Smooth muscle cell (in vitro differentiated cells): ENCODE results near the gene MICAL3. TPM values are rescaled to one million over a fixed set of nuclear protein-coding genes. Genes with fewer than 3 reads are reported as not detected.
A peak's percentile ranks its signal among the peaks of the same experiment; 100 is the strongest.

ENCODE experiments used
- DNase-seq: peaks from one replicate; lab custom pipeline; 2025; ENCODE audit not compliant: unreplicated experiment; lab: John Stamatoyannopoulos, UW
- H2AFZ ChIP-seq: fragments of 200-600 bp; sonication (generic); 2 replicates; pipeline ENCODE4 v1.6.0; 2016; ENCODE audit warnings: antibody characterized with exemption, low read depth, mild to moderate bottlenecking
- H3F3A ChIP-seq: fragments of 200-600 bp; sonication (generic); 2 replicates; pipeline ENCODE4 v1.6.0; 2017; ENCODE audit warnings: antibody characterized with exemption, low read depth
- H3K27ac ChIP-seq: fragments of 200-600 bp; sonication (generic); 2 replicates; pipeline ENCODE4 v1.5.1; 2016; ENCODE audit warnings: low read depth, mild to moderate bottlenecking
- H3K27me3 ChIP-seq: fragments of 200-600 bp; sonication (generic); 2 replicates; pipeline ENCODE4 v1.6.1; 2016; ENCODE audit warnings: low read depth, mild to moderate bottlenecking
- H3K36me3 ChIP-seq: fragments of 200-600 bp; sonication (generic); 2 replicates; pipeline ENCODE4 v1.5.1; 2016; ENCODE audit warnings: low read depth
- H3K4me1 ChIP-seq: fragments of 200-600 bp; sonication (generic); 2 replicates; pipeline ENCODE4 v1.5.1; 2016; ENCODE audit warnings: low read depth
- H3K4me2 ChIP-seq: fragments of 200-600 bp; sonication (generic); 2 replicates; pipeline ENCODE4 v1.6.0; 2016; ENCODE audit warnings: mild to moderate bottlenecking
- H3K4me3 ChIP-seq: fragments of 200-600 bp; sonication (generic); 2 replicates; pipeline ENCODE4 v1.5.1; 2016; ENCODE audit warnings: mild to moderate bottlenecking
- H3K79me2 ChIP-seq: fragments of 200-600 bp; sonication (generic); 2 replicates; pipeline ENCODE4 v1.6.0; 2016; ENCODE audit warnings: low read depth, mild to moderate bottlenecking
- H3K9ac ChIP-seq: fragments of 200-600 bp; sonication (generic); 2 replicates; pipeline ENCODE4 v1.6.0; 2016; ENCODE audit warnings: low read depth
- H3K9me3 ChIP-seq: fragments of 200-600 bp; sonication (generic); replicated peaks from 2 replicates; pipeline ENCODE4 v1.5.1; 2016; ENCODE audit warnings: low read depth
- H4K20me1 ChIP-seq: fragments of 200-600 bp; sonication (generic); 2 replicates; pipeline ENCODE4 v1.6.0; 2016; ENCODE audit warnings: low read depth
- WGBS: methylation state at CpG from one replicate; pipeline ENCODE4 v1.1.7; 2016; ENCODE audit warnings: low lambda C conversion rate; 5-methylcytosine and 5-hydroxymethylcytosine counted together
- polyA plus RNA-seq: library from polyadenylated mRNA; unstranded; fragments of >200 nt; fragmentation: Nextera tagmentation; extraction: Ambion mirVana; gene quantifications from 2 replicates; pipeline ENCODE4 v1.2.1, GENCODE V29; 2016
- total RNA-seq: library from RNA; depleted of rRNA; stranded (reverse); fragments of >200 nt; gene quantifications from 2 replicates; pipeline ENCODE4 v1.2.3, GENCODE V29; 2014
- TF ChIP-seq, protein P1 (sequence below): fragments of 200-600 bp; sonication (generic); IDR thresholded peaks from 2 replicates; pipeline ENCODE4 v1.5.1; 2017; ENCODE audit warnings: borderline replicate concordance, mild to moderate bottlenecking, antibody characterized with exemption; ENCODE audit not compliant: insufficient read depth, poor library complexity, severe bottlenecking

MICAL3 gene
- total and polyA plus RNA-seq, 2 experiments from 2014 or later = 3.1 to 28.6 TPM

DNA sequence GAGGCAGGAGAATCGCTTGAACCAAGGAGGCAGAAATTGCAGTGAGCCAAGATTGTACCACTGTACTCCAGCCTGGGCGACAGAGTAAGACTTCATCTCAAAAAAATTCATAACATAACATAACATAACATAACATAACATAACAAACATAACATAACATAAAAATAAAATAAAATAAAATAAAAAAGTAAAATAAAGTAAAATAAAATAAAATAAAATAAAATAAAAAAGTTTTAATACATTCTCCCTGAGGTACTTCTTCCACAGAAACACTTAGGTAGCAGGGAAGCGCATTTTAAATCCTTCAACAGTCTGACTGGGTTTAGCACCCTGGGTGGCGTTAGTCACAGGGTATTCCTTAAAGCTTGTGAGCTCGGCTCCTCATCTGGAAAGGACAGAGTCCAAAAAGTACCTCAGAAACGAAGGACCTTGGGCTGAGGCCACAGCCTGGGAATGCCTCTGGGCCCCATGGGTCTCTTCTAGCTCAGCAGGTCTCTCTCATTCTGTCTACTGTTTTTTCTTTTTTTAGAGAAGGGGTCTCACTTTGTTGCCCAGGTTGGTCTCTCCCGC lies 41.7 kb downstream of the MICAL3 start:
- TF ChIP-seq, protein P1, sequence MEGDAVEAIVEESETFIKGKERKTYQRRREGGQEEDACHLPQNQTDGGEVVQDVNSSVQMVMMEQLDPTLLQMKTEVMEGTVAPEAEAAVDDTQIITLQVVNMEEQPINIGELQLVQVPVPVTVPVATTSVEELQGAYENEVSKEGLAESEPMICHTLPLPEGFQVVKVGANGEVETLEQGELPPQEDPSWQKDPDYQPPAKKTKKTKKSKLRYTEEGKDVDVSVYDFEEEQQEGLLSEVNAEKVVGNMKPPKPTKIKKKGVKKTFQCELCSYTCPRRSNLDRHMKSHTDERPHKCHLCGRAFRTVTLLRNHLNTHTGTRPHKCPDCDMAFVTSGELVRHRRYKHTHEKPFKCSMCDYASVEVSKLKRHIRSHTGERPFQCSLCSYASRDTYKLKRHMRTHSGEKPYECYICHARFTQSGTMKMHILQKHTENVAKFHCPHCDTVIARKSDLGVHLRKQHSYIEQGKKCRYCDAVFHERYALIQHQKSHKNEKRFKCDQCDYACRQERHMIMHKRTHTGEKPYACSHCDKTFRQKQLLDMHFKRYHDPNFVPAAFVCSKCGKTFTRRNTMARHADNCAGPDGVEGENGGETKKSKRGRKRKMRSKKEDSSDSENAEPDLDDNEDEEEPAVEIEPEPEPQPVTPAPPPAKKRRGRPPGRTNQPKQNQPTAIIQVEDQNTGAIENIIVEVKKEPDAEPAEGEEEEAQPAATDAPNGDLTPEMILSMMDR = no peak
- H3K4me1 ChIP-seq = peaks cover 12% of the 10 kb centered on the region
- no peak overlapping the region for H3K4me2 ChIP-seq
- no peak overlapping the region for H2AFZ ChIP-seq
- no peaks in the 10 kb centered on the region for H3K9me3 ChIP-seq
- no peak overlapping the region for H3K27ac ChIP-seq
- peaks cover 16% of the 10 kb centered on the region for H3F3A ChIP-seq
- H3K79me2 ChIP-seq = peaks cover 83% of the 10 kb centered on the region
- no peaks in the 10 kb centered on the region for H3K36me3 ChIP-seq
- no peak for DNase-seq
- H3K9ac ChIP-seq = no peak overlapping the region
- peaks cover 46% of the 10 kb centered on the region for H4K20me1 ChIP-seq
- 83% methylated on average over 7 of the region's 7 CpGs for WGBS
- H3K4me3 ChIP-seq = no peak overlapping the region
- H3K27me3 ChIP-seq = no peaks in the 10 kb centered on the region

DNA sequence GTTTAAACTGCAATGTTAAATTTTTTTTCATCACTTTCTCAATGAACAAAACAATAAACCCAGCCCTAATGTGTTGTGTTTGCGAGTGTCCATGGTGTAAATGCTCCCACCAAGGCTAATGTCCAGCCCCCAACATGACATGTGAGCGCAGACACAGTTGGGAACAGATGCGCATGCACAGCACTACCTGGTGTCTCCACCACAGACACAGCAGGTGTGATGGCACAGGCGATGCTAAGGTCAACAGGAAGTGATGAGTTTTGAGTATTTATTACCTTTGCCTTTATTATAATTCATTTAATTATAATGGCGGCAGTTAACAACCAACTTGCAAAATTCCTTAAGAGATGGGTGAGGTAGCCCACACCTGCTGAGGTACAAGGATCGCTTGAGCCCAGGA lies 42.9 kb downstream of the MICAL3 start:
- WGBS = 85% methylated on average over 6 of the region's 6 CpGs
- DNase-seq = no peak
- no peaks in the 10 kb centered on the region for H3K9me3 ChIP-seq
- H3K36me3 ChIP-seq = no peaks in the 10 kb centered on the region
- H4K20me1 ChIP-seq = peaks cover 53% of the 10 kb centered on the region
- H3K79me2 ChIP-seq = peaks cover 86% of the 10 kb centered on the region
- H3K27ac ChIP-seq = no peak overlapping the region
- no peaks in the 10 kb centered on the region for H3K27me3 ChIP-seq
- TF ChIP-seq, protein P1 = no peak
- no peak overlapping the region for H3K4me3 ChIP-seq
- H3K4me1 ChIP-seq = peaks cover 12% of the 10 kb centered on the region
- peaks cover 9% of the 10 kb centered on the region for H3F3A ChIP-seq
- no peak overlapping the region for H2AFZ ChIP-seq
- no peak overlapping the region for H3K4me2 ChIP-seq
- no peak overlapping the region for H3K9ac ChIP-seq

DNA sequence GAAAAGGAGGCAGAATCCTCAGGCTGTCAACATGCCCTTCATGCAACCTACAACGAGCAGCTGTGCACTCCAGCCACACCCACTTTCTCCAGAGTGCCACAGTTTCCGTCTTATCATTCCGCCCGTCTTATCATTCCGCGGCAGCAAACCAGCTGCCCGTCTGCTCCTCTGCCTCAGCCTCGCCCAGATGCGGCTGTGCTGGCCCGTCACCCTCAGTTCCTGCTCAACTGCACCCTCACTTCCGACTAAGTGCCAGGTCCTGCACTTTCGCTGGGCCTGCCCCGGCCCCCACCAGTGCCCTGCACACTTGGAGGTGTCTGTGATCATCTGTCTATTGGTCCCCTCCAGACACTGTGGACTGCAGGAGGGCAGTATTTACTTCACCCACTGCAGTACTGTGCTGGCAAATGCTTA lies 43.7 kb downstream of the MICAL3 start:
- H3K27me3 ChIP-seq = no peaks in the 10 kb centered on the region
- no peak overlapping the region for H3K27ac ChIP-seq
- H3K9ac ChIP-seq = no peak overlapping the region
- no peak for DNase-seq
- peaks cover 9% of the 10 kb centered on the region for H3F3A ChIP-seq
- peaks cover 12% of the 10 kb centered on the region for H3K4me1 ChIP-seq
- WGBS = 24% methylated on average over 13 of the region's 13 CpGs
- H3K4me3 ChIP-seq = peak overlapping the region; percentile 14
- H4K20me1 ChIP-seq = peaks cover 53% of the 10 kb centered on the region
- TF ChIP-seq, protein P1 = no peak
- H3K79me2 ChIP-seq = peaks cover 84% of the 10 kb centered on the region
- H2AFZ ChIP-seq = no peak overlapping the region
- H3K36me3 ChIP-seq = no peaks in the 10 kb centered on the region
- no peaks in the 10 kb centered on the region for H3K9me3 ChIP-seq
- peak overlapping the region; percentile 68 for H3K4me2 ChIP-seq

DNA sequence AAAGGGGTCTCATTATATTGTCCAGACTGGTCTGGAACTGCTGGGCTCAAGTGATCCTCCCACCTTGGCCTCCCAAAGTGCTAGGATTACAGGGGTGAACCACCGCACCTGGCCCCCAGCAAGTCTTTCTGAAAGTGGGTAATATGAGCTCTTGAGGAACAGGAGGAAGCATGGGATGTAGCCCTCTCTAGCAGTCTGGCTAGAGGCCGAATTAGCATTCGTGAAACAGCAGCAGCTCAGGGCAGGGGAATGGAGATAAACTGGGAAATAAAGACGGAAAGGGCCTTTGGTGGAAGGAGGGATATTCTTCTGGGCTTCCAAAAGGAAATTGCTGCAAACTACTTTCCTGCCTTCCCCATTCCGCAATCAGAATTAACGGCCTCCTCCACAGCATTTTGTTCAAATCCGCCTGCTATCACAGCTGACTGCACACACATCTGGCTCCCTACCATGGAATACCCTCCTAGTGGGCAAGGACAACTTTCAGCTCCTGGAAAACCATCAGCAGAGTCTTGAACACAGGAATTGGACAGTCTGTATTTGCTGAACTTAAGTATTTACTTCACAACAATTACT lies 44.3 kb downstream of the MICAL3 start:
- no peak for DNase-seq
- H3K9me3 ChIP-seq = no peaks in the 10 kb centered on the region
- peaks cover 85% of the 10 kb centered on the region for H3K79me2 ChIP-seq
- no peak overlapping the region for H2AFZ ChIP-seq
- H3K36me3 ChIP-seq = no peaks in the 10 kb centered on the region
- peaks cover 12% of the 10 kb centered on the region for H3K4me1 ChIP-seq
- TF ChIP-seq, protein P1 = no peak
- H3K4me3 ChIP-seq = peak overlapping the region; percentile 14
- H4K20me1 ChIP-seq = peaks cover 58% of the 10 kb centered on the region
- H3K4me2 ChIP-seq = peak overlapping the region; percentile 68
- 40% methylated on average over 7 of the region's 7 CpGs for WGBS
- H3K27me3 ChIP-seq = no peaks in the 10 kb centered on the region
- no peak overlapping the region for H3K9ac ChIP-seq
- peak overlapping the region; percentile 56 for H3K27ac ChIP-seq
- peaks cover 9% of the 10 kb centered on the region for H3F3A ChIP-seq
